GM21423 (cell line): Measurements from ENCODE around the gene TPMT.
"Not testable (repeated sequence)": the region's sequence is repeated elsewhere in the genome, so short reads cannot be mapped to it uniquely, and the experiment has no call there.

ENCODE experiments used
- ATAC-seq: cut with Tn5 transposase; IDR thresholded peaks from one replicate; pipeline ENCODE4 v1.9.1; 2021; ENCODE audit warnings: mild to moderate bottlenecking, moderate library complexity; ENCODE audit not compliant: unreplicated experiment

Gene TPMT

GRCh38 chr6:18154507-18155149 is at the start of gene TPMT:
Gene TPMT, minus strand, starts transcription at chr6:18155077. Its CDS starts 5,950 bp downstream, at chr6:18149127.
- ATAC-seq: peak; percentile 45

- no peak for ATAC-seq
Observed at GRCh38 chr6:18203786-18204185, 48.9 kb upstream of the TPMT start.

- no peak for ATAC-seq
Observed at GRCh38 chr6:18192026-18192425, 37.1 kb upstream of the TPMT start.

GRCh38 chr6:18189196-18189595 is 34.3 kb upstream of the TPMT start:
- ATAC-seq: no peak

GRCh38 chr6:18187701-18188100 is 32.8 kb upstream of the TPMT start:
- ATAC-seq: no peak

GRCh38 chr6:18186540-18187250 is 31.8 kb upstream of the TPMT start:
- no peak for ATAC-seq

GRCh38 chr6:18186033-18186432 is 31.2 kb upstream of the TPMT start:
- no peak for ATAC-seq

- ATAC-seq: no peak
Observed at GRCh38 chr6:18185624-18186023, 30.7 kb upstream of the TPMT start.

- ATAC-seq: no peak
Observed at GRCh38 chr6:18183766-18184165, 28.9 kb upstream of the TPMT start.

- ATAC-seq: no peak
Observed at GRCh38 chr6:18182568-18182967, 27.7 kb upstream of the TPMT start.

- ATAC-seq: no peak
Observed at GRCh38 chr6:18179770-18180356, 25.0 kb upstream of the TPMT start.

- no peak for ATAC-seq
Observed at GRCh38 chr6:18178960-18179615, 24.2 kb upstream of the TPMT start.

GRCh38 chr6:18177286-18177965 is 22.5 kb upstream of the TPMT start:
- no peak for ATAC-seq

- not testable (repeated sequence) for ATAC-seq
Observed at GRCh38 chr6:18176198-18176597, 21.3 kb upstream of the TPMT start.

- ATAC-seq: no peak
Observed at GRCh38 chr6:18171871-18172270, 17.0 kb upstream of the TPMT start.

GRCh38 chr6:18168264-18168663 is 13.4 kb upstream of the TPMT start:
- ATAC-seq: no peak

GRCh38 chr6:18166312-18167036 is 11.6 kb upstream of the TPMT start:
- ATAC-seq: no peak

- ATAC-seq: no peak
Observed at GRCh38 chr6:18165751-18166150, 10.9 kb upstream of the TPMT start.

GRCh38 chr6:18162401-18162800 is 7.5 kb upstream of the TPMT start:
- no peak for ATAC-seq

- no peak for ATAC-seq
Observed at GRCh38 chr6:18161431-18161830, 6.6 kb upstream of the TPMT start.
